ENCODE results near the gene LYZ. TPM values are rescaled to one million over a fixed set of nuclear protein-coding genes. Genes with fewer than 3 reads are reported as not detected.

LYZ gene
- polyA plus RNA-seq, 2 of the 4 experiments (the other 2 are of a cell fraction): 0.12 TPM; not detected in 1

DNA sequence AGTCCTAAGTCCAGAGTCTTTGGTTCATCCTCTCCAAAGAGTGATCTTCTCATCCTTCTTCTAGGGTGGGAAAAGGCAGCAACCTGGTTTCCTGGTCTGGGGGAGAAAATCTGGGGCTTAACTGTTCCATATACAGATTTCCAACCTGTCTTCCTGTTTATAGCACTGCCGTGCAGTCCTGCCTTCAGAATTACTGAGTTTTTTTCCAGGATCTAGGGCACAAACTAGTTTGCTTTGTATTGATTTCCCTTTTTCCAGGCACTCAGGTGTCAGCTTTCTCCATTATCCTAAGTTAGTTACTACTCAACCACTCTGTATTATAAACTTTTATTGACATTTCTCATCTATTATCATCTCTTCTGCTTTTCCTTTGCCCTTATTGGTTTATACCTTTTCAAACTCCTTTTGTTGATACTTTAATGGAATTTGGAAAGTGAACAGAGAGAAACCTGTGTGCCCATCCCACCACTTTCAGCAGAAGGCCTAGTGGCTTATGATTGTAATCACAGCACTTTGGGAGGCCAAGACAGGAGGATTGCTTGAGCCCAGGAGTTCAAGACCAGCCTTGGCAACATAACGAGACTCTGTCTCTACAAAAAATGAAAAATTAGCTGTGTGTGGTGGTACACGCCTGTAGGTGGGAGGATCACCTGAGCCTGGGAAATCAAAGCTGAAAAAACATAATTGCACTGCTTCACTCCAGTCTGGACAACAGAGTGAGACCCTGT, 4.1 kb upstream of the LYZ start (continued):
- TF ChIP-seq MYC (IDR thresholded peaks at IDR 0.05; ENCODE audit: borderline replicate concordance, low read length): no peak
- TF ChIP-seq RCOR1 (IDR thresholded peaks at IDR 0.05; ENCODE audit: low read depth, low read length): no peak

DNA sequence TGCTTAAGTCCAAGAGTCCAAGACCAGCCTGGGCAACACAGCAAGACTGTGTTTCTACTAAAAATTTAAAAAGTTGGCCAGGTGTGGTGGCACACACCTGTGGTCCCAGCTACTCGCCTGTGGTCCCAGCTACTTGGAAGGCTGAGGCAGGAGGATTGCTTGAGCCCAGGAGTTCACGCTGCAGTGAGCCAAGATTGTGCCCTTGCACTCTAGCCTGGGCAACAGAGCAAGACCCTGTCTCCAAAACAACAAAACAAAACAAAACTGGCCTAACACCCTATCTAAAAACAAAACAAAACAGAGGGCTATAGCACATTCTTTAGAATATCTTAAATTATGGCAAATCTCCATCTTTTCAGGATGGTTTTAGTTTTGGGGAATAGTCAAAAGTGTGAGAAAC, 3.1 kb upstream of the LYZ start:
- TF ChIP-seq HEYL (CRISPR knock-in tag; IDR thresholded peaks at IDR 0.05): no peak
- no peak for TF ChIP-seq KDM5A (IDR thresholded peaks at IDR 0.05)
- no peak for TF ChIP-seq RFX5 (IDR thresholded peaks at IDR 0.05)
- no peak for TF ChIP-seq ZSCAN20 (CRISPR knock-in tag; IDR thresholded peaks at IDR 0.05)
- no peak for TF ChIP-seq CHD2 (IDR thresholded peaks at IDR 0.05; ENCODE audit: low read length, partially characterized antibody)
- TF ChIP-seq, protein P1, sequence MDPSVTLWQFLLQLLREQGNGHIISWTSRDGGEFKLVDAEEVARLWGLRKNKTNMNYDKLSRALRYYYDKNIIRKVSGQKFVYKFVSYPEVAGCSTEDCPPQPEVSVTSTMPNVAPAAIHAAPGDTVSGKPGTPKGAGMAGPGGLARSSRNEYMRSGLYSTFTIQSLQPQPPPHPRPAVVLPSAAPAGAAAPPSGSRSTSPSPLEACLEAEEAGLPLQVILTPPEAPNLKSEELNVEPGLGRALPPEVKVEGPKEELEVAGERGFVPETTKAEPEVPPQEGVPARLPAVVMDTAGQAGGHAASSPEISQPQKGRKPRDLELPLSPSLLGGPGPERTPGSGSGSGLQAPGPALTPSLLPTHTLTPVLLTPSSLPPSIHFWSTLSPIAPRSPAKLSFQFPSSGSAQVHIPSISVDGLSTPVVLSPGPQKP (IDR thresholded peaks at IDR 0.05; ENCODE audit: low read depth, low read length): no peak
- no peak for TF ChIP-seq POLR2AphosphoS2 (conservative IDR thresholded peaks at IDR 0.05; ENCODE audit: low read length)
- no peak for TF ChIP-seq RAD21 (conservative IDR thresholded peaks at IDR 0.05 in 1 of 2, IDR thresholded peaks at IDR 0.05 in 1 of 2)
- TF ChIP-seq, protein P2, sequence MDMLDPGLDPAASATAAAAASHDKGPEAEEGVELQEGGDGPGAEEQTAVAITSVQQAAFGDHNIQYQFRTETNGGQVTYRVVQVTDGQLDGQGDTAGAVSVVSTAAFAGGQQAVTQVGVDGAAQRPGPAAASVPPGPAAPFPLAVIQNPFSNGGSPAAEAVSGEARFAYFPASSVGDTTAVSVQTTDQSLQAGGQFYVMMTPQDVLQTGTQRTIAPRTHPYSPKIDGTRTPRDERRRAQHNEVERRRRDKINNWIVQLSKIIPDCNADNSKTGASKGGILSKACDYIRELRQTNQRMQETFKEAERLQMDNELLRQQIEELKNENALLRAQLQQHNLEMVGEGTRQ (IDR thresholded peaks at IDR 0.05): no peak
- no peak for TF ChIP-seq MYC (IDR thresholded peaks at IDR 0.05; ENCODE audit: borderline replicate concordance, low read length)
- ChIA-PET CTCF (interaction anchor here (3.1 kb wide), 1 partner anchor 13 kb away, joined by 17 read pairs; no protein-coding TSS in a partner anchor), POLR2A (no interaction called here)
- no peak overlapping the region for H3K4me3 ChIP-seq
- H3K4me2 ChIP-seq: no peak overlapping the region
- no peaks in the 10 kb centered on the region for H3K4me1 ChIP-seq
- 79% methylated on average over 2 of the region's 2 CpGs for WGBS (ENCODE audit: missing lambda C conversion rate)
- ATAC-seq (no peak), DNase-seq (ENCODE audit: low read depth in 1 of 2, low spot score in 1 of 2) (no peak), FAIRE-seq (no peak)
- H3K27ac ChIP-seq: no peak overlapping the region
- H3K9me3 ChIP-seq: no peaks in the 10 kb centered on the region

DNA sequence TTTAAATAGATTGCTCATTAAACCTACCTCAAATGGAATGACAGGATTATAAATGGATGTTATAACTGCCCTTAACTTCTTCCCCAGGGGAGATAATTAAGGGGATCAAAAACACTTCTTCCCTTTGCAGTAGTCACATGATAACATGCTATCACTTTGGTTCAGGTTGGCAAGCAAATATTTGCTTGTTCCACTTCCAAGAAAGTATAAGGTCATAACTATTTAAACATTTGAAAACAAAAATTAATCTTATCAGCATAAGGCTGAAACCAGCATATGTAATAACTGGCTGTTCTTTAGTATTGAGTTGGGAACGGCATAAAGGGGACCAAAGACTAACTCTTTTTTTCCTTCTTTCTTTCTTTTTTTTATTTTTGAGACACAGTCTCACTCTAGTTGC, 2.4 kb upstream of the LYZ start:
- TF ChIP-seq CBX2 (IDR thresholded peaks at IDR 0.05; ENCODE audit: borderline replicate concordance, low read depth): no peak
- no peak for TF ChIP-seq RNF2 (IDR thresholded peaks at IDR 0.05; ENCODE audit: borderline replicate concordance, low read depth)
- TF ChIP-seq NFE2L2 (conservative IDR thresholded peaks at IDR 0.05; ENCODE audit: low read length): no peak
- TF ChIP-seq, protein P3, sequence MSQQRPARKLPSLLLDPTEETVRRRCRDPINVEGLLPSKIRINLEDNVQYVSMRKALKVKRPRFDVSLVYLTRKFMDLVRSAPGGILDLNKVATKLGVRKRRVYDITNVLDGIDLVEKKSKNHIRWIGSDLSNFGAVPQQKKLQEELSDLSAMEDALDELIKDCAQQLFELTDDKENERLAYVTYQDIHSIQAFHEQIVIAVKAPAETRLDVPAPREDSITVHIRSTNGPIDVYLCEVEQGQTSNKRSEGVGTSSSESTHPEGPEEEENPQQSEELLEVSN (IDR thresholded peaks at IDR 0.05; ENCODE audit: borderline replicate concordance, low read depth): no peak
- TF ChIP-seq POLR2A (IDR thresholded peaks at IDR 0.05; ENCODE audit: low read length): no peak
- TF ChIP-seq HES2 (IDR thresholded peaks at IDR 0.05): no peak
- Histone ChIP-seq H3K9me3 (no peaks in the 10 kb centered on the region), H3K4me3 (no peak overlapping the region), H3K27ac (no peak overlapping the region), H3K4me2 (no peak overlapping the region), H3K4me1 (no peaks in the 10 kb centered on the region)
- no peak for ATAC-seq
- WGBS (ENCODE audit: missing lambda C conversion rate): 51% methylated on average over 1 of the region's 1 CpG
- no peak for DNase-seq (ENCODE audit: low read depth in 1 of 2, low spot score in 1 of 2)
- CTCF ChIA-PET: no interaction called here
- FAIRE-seq: no peak
- POLR2A ChIA-PET: no interaction called here

- DNase-seq (ENCODE audit: low read depth in 1 of 2, low spot score in 1 of 2) (no peak), ATAC-seq (no peak), FAIRE-seq (no peak)
- Histone ChIP-seq H3K27ac (no peak overlapping the region), H3K4me2 (no peak overlapping the region), H3K4me1 (no peaks in the 10 kb centered on the region), H3K9me3 (no peaks in the 10 kb centered on the region), H3K4me3 (no peak overlapping the region)
- ChIA-PET CTCF (interaction anchor here (2.8 kb wide), 1 partner anchor 290 kb away, joined by 8 read pairs; no protein-coding TSS in a partner anchor), POLR2A (no interaction called here)
- TF ChIP-seq ESRRA (IDR thresholded peaks at IDR 0.05; ENCODE audit: borderline replicate concordance, low read length): no peak
- 57% methylated on average over 2 of the region's 2 CpGs for WGBS (ENCODE audit: missing lambda C conversion rate)
Observed at GRCh38 chr12:69350002-69350626, 1.9 kb downstream of the LYZ start.

All from A549 (cell line).